Inferior parietal cortex (tissue), 1 donor: ENCODE results near the gene CHRNA9.

Experiments
- DNase-seq: peaks from one replicate; pipeline ENCODE4 v3.0.0-alpha.2; 2016; ENCODE audit errors: extremely low spot score

Gene CHRNA9

DNA sequence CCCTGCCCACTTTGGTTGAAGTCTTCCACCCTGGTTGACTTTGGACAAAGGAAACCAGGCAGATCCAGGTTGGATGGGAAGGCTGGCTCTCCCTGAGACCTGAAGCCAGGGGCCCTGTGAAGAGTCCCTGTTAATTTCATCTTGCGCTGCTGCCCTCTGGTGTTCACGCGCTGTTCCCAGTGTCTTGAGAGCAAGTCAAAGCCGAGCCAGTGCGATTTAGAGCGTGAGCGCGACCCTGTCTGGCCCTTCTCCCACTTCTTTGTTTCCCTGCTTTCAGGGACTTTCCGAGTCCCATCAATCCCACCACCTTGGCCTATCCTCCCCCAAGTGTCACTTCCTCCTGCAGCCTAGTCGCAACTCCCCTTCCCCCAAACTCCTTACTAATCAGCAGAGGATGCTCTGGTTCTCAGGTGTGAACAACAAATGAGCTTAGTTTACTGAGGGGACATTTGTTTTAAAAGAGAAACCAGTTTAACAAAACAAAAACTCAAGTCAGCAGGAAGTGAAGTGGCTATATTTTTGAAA, 25.8 kb upstream of the CHRNA9 start:
- DNase-seq: peak; percentile 92

DNA sequence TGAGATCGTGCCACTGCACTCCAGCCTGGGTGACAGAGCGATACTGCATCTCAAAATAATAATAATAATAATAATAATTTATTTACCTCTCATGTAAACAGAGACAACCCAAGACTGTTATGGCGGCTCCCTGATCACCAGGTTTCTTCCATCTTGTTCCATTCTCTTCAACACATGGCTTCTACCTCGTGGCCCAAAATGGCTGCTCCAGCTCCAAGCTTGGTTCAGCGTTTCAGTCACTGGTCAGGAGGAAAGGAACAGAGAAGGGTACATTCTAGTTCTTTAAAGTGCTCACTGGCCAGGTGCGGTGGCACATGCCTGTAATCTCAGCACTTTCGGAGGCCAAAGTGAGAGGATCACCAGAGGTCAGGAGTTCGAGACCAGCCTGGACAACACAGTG, 24.9 kb upstream of the CHRNA9 start:
- DNase-seq: no peak

DNA sequence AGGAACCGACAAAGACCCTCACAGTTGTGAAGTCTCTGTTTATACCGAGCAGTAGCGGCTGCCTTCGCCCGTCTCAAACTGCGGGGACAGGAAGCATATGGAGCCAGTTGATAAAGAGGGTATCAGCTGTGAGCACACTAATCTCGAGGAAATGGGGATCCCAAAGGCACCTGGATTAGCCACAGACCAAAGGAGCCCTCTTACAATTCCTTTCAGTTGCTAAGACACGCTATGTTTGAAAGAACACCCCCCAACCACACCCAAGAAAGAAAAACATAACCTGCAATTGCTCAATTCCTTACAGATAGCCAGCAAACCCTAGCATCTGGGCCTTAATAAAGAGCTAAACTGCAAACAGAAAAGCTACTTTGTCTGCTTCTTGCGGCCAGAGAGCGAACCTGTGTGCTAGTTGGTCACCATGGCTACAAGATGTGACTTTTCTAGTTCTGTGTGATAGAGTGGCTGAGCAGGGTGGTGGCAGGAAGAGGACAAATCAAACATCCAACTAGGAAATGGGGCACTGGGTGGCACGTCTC, 23.3 kb upstream of the CHRNA9 start:
- no peak for DNase-seq

DNA sequence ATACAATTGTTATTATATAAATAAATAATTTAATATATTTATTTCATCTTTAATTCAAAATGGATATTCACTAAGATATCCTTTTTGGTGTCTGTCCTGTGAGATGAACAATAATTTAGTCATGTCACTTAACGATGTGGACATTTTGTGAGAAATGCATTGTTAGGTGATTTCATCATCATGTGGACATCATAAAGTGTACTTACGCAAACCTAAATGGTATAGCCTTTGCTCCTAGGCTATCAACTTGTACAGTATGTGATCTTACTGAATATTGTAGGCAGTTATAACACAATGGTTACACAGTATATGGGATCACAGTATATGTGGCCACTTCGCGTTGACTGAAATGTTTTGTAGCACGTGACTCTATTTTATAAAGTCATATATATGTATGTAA, 20.2 kb upstream of the CHRNA9 start:
- no peak for DNase-seq

DNA sequence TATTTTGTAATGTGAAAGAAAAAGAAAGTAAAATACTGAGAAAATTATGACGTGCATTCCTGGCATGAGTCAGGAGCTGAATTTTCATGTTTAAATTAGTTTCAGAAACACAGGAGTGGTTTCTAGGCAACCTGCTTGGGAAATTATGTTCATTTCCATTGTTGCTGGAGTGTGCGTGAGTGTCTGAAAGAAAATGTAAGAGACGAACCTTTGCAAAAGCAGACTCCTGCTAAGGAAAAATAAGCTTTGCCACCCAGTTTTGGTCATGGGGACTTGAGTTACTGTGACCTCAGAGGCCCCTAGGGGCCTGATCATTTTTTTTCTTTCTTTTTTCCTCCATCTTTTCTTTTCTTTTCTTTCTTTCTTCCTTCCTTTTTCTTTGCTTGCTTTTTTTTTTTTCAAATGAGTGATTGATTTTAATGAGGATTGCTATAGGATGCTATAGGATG, 18.8 kb upstream of the CHRNA9 start:
- peak; percentile 55 for DNase-seq

DNA sequence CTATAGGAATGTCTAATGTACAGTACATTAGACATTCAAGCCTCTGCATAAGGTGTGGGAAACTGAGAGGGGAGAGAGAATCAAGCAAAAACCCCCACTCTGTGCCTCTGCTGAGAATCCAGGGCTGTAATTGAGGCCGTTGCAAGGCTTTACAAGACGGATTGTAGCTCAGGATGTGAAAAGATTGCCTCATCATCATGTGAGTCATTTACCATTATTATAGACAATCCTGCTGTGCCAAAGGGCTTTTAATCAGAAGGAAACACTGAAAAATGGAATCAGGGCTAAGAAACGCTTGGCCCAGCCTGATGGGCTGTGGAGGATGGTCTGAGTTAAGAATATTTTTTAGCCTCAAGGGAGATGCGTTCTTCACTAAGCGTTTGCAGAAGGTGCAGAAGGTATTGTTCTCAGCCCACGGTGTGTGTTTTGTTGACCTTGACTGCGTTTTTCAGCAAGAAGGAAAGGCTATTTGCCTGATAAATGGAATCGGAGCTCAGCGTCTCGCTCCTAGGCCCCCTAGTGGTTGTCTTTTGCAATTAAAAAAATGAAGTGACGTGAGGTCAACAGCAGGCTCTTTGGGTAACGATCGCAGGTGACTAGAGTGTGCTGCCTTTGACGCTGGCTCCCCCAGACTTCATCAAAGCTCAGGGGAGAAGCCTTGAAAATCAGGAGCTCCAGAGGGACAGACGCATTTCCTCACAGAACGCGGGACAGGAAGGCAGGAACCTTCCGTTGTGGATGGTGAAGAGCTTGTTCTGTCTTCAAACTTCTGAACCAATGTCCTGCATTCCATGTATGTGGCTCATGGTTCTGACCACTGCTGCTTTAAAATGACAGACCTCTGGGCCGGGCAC, 18.1 kb upstream of the CHRNA9 start:
- DNase-seq: peak; percentile 83

DNA sequence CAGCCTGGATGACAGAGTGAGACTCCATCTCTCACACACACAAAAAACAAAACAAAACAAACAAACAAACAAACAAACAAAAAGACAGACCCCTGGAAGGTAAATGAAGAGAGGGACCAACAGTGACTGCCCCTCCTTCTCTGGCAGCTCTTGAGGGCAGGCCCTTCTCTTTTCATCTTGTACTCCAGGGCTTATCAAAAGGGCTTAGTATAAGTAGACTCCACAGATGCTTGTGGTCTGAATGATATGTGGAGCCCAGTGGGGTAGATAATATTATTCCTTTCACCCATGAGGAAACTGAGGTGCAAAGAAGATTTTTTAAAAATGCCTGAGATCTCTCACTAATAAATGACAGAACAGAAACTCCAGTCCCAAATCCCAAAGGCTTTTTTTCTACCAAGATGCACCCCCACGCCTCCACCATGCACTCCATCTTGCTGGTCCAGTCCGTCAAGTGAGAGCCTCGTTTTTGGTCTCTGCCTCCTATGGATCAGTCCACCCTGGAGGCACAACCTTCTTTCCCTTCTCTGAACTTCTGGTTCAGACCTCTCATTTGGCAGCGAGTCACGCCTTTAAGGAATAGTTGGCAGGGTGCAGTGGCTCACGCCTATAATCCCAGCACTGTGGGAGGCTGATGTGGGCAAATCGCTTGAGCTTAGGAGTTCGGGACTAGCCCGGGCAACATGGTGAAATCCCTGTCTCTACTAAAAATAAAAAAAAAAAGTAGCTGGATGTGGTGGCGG, 17.0 kb upstream of the CHRNA9 start:
- DNase-seq: no peak

DNA sequence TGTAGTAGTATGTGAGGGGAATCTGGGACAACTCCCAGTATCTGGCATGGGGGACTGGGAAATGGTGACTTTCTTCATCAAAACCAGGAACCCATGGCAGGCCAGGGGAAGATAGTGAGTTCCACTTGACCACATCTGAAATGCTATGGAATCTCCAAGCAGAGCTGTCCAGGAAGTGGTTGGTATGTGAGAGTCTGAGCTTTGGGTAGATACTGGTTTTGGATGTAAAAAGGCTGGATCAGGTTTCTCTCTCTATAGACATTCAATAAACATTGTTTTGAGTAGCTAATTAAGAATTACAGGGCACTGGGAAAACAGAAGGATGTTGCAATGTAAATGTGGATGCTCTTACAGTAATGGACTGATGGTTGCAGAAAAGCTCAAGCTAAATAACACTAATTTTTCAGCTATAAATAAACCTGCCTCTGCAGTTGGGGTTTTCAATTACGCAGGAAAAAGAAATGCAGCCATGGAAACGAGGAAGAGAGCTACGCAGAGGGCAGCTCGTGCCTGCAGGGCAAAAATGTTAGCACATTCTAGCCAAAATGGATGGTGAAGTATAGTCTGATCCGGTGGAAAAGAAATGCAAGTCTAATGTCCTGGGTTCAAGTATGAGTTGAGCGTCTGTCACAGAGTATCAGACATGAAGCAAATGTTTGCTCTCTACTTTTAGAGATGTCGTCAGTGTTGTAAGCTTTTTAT, 13.4 kb upstream of the CHRNA9 start:
- no peak for DNase-seq

DNA sequence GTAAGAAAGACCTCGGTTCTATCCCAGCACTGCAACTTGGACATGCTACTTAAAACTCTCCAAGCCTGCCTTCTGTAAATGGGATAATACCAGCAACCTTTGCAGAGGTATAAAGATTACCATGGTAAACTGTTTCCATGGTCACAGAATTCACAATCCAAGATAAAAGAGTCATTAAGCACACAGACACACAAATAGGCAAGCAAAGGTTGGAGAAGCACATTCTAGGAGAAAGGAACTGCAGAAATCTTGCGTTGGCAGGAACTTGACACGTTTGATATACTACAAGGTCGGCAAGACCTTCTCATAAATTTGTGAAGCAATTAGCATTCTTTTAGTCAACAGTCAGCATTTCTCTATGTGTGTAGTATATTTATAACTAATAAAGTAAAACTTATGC, 12.3 kb upstream of the CHRNA9 start:
- no peak for DNase-seq

DNA sequence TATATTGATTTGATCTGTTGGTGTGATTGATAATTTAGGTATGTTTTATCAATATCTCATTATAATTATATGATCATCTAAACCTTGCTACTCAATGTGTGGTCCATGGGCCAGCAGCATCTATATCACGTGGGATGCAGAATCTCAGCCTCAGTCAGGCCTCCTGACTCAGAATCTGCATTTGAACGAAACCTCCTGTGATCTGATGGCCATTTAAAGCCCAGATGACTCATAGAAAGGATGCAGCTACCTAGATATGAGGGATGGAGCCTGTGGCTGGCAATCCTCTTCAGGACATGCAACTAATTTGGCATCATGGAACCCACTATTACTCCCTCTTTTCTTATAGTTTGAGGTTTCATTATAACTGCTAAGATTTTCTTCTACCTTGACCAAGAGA, 11.3 kb upstream of the CHRNA9 start:
- DNase-seq: no peak

DNA sequence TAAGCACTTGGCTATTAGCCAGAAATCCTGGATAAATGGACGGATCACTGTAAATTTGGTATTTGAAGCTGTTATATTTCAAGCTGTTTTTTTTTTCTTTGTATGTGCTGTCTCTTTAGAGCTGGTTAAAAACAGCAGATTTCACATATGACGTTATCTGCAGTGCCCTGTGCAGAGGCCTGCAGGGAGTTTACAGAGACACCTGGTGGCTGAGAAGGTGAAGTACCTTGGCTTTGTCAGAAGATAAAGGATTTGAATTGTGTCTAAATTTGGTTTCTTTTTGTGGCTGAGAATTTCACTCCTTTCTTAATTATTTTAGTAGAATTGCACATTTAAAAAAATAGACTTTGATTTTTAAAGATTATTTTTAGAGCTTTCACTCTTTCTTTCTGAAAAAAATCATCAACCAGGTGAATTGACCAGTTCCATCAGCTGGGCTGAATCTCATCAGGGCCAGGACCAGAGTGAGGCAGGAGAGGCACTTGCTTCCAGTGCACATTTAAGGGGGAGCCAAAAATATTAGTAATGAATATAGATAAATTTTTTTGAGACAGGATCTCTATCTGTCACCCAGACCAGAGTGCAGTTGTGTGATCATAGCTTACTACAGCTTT, 9.6 kb upstream of the CHRNA9 start:
- DNase-seq: peak; percentile 75

DNA sequence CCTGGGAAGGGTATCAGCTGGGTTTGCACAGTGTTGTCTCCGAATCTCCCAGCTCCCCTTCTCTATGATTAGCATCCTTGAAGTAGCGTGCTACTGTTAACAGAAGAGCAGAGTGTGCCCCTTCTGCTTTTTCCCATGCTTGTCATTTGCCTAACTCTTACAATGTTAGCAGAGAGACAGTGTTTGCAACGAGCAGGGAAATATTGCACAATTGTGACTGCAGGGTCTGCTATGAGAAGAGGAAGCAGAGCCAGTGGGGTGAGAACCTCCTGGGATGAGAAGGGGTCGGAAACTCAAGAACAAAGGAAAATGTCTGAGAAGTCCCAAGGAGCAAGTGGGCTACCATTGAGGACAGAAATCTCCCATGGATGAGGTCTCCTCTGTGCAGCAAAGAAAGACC, 7.8 kb upstream of the CHRNA9 start:
- no peak for DNase-seq

DNA sequence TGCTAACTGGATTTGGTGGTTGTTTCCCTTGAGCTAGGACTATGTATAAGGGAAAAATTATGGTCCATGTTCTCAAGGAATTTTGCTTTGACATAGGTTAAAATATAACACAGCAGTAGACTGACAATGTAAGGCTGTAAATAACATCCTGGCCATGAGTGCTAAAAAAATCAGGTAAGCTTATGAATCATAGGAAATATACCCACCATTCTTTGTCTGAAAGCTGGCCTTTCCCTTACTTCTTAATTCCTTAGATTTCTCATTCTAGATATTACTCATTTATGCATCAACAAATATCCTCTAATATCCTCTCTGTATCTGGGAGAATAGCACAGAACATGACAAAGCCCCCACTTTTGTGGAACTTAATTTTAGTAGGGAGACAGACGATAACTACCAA, 6.8 kb upstream of the CHRNA9 start:
- DNase-seq: no peak

DNA sequence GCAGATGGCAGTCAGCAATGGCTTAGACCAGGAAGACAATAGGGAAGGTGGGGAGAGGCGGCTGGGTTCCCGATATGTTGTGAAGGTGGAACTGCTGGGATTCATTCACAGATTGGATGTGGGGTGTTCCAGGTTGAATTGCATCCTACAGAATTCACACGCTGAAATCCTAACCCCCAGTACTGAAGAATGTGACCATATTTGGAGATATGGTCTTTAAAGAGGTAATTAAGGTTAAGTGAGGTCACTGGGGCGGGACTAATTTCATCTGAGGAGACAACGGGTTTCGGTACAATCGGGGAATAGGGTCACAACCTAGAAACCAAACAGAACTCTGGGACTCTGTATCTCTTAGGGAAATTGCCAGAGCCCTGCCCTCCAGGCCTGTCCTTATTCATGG, 5.3 kb upstream of the CHRNA9 start:
- DNase-seq: no peak

DNA sequence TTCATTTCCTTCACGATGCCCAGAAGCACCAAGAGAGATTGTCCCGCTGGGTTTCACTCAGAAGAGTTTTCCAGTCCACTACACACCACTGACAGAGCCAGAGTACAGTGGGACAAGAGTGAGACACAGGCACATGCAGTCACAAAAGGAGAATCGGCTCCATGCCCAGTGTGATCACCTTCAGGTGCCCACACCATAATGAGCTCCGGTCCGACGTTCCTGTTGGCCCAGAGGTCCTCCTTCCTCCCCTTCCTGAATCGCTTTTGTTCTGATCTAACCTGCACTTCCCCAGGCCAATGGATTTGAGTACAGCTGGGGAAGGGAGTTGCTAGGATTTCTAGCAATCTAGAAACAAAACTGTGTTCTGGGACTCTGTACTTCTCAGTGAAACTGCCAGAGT, 4.6 kb upstream of the CHRNA9 start:
- no peak for DNase-seq

DNA sequence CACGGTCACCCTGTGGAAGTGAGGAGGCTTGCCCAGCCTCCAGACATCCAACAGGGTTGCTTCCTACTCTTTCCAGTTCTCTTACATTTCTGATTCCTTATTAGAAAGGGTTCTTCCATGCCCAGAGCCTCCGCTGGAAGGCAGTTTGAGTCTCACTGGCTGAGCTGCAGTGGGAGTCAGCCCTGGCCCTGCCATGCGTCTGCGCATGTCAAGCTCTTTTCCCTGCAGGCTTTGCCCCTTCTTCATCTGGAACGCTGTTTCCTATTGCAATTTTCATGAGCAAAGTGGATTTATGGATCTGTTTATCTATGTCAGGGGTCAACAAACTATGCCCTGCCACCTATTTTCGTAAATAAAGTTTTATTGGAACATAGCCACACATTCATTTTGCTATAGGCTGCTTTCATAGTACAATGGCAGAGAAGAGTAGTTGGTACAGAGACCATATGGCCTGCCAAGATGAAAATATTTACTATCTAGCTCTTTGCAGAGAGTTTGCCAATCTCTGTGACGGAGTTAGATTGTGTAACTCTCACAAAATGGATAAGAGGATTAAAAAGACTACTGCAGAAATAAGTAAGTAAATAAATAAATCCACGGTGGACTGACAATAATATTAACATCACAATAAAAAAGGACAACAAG, 3.9 kb upstream of the CHRNA9 start:
- DNase-seq: no peak

DNA sequence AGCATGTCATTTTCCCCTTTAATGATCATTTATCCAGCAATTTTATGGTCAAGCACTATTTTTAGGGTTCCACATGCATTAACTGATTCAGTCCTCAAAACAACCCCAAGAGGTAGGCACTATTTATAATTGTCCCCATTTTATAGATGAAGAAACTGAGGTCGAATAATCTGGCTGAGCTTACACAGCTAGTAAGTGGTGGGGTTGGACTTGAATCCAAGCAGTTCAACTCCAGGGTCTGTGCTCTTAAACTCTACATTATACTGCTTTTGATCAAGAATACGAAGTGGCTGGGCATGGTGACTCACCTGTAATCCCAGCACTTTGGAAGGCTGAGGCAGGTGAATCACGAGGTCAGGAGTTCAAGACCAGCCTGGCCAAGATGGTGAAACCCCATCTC, 3.2 kb upstream of the CHRNA9 start:
- DNase-seq: no peak

DNA sequence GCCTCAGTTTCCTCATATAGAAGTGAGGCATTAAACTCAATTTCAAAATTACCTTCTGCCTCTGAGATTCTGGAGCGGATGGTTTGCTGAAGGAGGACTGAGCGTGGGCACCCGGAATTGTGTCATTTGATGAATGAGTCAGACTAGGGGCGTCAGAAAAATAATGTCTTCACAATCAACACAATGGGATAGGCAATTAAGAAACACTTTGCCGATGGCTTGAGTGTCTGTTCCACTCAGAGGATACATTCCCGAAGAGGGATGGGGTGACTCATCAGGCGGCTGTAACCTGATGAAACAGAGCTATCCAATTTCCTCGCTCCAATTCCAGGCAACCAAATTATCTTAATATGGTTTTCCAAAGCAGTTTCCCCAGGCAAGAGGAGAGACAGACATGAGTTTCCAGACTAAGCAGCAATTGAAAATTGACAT, 1.2 kb upstream of the CHRNA9 start:
- DNase-seq: no peak

DNA sequence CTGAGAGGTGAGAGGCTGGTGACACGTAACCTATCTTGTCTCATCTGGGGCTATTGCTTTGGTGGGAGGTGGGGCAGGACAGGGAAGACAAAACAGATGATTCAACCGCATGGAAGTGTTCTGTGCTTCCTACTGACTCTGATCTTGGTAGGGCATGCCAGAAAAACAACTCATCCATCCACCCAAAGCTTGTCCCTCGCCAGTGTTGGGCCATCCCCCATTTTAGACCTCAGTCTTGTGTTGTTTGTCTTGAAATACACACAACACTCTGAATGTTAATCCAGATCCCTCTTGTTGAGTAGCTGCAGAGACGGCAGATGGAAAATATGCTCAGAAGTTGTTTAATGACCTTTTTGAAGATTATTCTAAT, 377 bp downstream of the CHRNA9 start:
- DNase-seq: no peak

DNA sequence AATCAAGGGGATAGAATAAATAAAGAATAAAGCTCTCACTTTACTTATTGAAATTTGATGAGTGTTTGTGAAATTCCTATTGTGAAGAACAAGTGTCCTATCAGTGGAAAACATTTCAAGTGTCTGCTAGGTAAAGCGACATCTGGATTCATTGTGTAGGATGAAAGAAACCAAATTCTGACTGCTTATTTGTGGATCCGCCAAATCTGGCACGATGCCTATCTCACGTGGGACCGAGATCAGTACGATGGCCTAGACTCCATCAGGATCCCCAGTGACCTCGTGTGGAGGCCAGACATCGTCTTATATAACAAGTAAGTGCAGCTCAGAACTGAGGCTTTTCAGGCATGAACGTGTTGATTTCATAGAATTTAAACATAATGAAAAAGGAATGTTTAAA, 1.9 kb downstream of the CHRNA9 start:
- no peak for DNase-seq

DNA sequence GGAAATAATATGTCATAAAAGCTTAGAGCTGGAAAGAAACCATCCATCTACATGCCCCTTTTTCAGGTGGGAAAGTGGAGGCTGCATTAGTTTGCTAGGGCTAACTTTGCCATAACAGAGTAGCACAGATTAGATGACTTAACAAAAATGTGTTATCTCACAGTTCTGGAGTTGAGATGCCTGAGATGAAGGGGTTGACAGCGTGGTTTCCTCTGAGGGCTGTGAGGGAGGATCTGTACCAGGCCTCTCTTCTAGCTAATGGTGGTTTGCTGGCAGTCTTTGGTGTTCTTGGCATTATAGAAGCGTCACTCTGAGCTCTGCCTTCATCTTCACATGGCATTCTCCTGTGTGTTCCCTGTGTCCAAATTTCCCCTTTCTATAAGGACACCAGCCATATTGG, 2.4 kb downstream of the CHRNA9 start:
- DNase-seq: no peak
